ENCODE data around the gene TXNRD2.

Gene TXNRD2

DNA sequence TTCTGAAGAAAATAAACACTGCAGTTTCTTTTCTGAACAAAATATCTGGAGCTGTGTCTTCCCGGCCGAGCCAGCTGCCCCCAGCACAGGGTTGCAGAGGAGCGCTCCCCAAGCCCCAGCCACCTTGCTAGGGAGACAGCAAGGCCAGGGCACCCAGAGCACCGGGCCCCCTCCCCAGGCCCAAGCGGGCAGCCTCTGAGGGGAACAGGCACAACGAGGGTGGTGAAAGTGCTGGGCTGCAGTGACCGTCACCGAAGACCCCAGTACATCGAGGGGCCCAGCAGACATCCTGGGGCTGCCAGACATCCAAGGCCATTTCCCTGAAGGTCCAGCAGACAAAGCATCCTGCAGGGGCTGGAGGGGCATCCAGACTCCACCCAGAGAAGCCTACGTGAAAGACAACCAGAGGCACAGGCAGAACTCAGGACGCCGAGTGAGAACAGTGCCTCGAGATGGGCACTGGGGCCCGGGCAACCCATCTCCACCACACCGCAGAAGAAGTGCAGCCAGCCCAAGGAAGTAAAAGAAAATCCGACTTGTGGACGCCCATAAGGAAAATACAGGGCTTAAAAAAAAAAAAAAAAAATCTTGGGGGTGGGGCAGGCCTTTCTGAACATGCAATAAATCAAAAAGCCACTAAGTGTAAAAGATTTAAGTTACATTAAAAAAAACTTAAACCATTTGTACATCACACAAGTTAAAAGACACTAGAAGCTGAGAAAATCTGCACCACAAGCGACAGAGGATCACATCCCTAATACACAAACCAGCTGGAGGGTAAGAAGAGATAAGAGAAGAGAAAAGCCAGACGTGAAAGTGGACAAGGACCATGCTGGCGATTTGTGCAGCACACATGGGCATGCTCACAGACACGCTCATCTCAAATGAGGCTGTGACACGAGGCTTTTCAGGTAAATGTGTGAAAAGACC, 36.0 kb downstream of the TXNRD2 start:
- no peak for DNase-seq (ENCODE audit: low read depth, low spot score)

DNA sequence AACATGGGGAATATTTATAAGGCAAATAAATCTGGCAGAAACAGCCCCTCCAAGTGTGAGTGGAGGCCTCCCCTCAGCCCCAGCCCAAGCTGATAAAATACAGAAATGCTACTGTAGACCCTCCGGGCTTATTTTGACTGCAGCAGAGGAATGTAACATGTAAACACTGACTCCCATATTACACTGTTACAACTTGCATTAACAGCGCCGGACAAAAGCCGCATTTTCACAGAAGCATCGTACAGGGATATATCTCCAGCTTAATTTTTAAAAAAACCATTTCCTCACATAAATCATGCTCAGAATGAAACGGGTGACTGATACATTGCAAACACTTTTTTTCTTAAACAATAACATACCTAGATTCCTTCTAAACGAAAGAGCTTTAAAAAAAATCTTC, 36.7 kb downstream of the TXNRD2 start:
- no peak for DNase-seq (ENCODE audit: low read depth, low spot score)

DNA sequence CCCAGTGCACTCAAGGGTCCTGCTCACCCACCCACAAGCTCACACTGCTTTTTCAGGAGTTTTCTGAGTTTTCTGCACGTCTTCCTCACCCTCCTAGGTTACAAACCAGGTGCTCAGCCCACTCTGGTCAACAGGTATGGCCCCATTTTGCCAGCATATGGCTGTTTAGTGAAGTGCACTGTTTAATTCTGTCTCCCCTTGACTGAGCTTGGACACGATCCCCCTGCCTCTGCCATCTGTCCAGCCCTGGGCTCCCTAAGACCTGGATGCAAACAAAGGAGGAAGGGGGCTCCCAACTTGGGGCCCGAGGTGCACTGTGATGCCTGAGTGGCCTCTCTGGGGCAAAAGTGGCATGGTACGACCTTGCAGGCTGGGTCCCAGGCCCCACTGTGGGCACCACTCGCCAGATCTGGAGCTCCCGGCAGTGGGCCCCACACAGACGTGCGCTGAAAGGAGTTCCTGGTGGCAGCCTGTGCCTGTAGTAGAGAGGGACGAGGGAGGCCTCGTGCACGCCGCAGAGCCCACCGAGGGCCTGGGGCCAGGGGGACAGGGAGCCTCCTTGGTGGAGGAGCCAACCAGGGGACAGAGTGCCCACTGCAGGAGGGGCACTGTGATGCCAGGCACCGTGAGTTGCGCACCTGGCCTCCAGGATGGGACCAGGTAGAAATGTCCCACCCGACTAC, 37.3 kb downstream of the TXNRD2 start:
- DNase-seq (ENCODE audit: low read depth, low spot score): no peak

DNA sequence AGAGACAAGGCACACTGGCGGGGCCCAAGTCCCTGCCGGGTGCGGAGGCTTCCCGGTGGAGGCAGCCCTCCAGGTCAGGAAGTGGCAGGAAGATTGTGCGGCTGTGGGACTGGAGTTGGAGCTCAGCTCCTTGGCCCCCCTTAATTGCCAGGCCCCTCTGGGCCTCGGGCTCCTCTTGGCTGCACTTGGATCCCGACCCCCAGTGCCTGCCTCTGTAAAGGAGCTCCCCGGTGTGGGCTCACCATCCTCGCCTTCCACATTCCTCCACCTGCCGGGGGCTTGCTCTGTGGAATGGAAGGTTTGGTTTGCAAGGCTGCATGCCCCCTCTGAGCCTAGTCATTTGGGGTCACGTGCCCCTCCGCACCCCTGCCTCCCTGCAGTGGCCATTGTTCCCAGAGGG, 38.1 kb downstream of the TXNRD2 start:
- DNase-seq (ENCODE audit: low read depth, low spot score): no peak

DNA sequence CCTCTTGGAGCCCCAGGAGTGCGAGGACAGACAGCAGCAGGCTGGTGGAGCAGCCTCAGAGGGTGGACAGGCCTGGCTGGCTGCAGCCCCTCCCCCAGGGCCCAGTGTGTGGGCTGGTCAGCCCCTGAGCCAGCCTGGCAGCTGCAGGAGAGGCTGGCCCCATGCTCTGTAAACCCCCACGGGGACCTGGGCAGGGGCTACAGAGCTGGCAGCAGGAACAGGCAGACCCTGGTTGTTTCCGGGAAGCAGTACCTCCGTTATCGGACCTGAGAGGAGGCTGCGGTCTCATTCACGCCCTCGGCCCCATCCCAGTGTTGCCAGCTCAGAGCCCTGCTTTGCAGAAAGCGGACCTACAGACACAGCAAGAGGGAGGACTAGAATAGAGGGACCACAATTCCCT, 38.6 kb downstream of the TXNRD2 start:
- DNase-seq (ENCODE audit: low read depth, low spot score): no peak

- DNase-seq (ENCODE audit: low read depth, low spot score): no peak
Measured at GRCh38 chr22:19902245-19902715, 39.3 kb downstream of the TXNRD2 start.

DNA sequence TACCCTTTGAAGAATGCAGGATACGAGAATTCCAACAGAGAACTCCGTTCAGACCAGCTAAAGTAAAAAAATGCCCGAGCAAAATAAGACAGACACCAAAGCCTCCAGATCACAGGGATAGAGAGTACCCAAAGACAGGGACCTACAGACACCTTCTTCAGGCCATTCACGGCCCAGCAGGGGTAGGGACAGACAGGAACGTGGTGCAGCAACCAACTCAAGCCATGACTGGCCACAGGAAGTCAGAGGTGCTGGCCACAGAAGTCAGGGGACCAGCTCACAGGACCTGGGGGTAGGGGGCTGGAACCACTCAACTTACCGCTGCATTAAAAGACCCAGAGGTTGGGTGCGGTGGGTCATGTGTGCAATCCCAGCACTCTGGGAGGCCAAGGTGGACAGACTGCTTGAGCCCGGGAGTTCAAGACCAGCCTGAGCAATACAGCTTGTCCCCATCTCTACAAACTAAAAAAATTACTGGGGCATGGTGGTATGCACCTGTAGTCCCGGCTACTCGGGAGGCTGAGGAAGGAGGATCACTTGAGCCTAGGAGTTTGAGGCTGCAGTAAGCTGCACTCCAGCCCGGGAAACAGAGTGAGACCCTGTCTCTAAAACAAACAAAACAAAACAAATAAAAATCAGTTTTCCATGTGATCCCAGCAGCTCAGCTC, 39.9 kb downstream of the TXNRD2 start:
- DNase-seq (ENCODE audit: low read depth, low spot score): no peak

GRCh38 chr22:19900707-19901436, 40.7 kb downstream of the TXNRD2 start:
- DNase-seq (ENCODE audit: low read depth, low spot score): no peak

GRCh38 chr22:19898831-19899567, 42.6 kb downstream of the TXNRD2 start:
- no peak for DNase-seq (ENCODE audit: low read depth, low spot score)

- DNase-seq (ENCODE audit: low read depth, low spot score): no peak
Measured at GRCh38 chr22:19898145-19898544, 43.5 kb downstream of the TXNRD2 start.

DNA sequence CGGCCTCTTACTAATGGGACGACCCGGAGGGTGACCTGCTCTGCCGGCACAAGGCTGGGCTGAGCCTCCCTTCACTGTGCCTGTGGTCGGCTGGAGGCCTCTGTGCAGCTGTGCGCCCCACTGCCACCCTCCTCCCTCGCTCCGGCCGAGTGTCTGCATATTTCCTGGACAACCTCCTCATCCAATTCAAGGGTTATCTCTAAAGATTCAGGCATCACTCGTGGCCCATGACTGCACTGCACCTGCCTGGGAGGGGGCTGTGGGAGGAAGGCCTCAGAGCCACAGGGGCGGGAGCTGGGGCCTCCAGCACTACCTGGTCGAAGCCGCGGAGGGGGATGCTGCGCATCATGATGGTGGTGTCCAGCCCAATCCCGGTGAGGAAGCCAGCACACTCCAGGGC, 43.9 kb downstream of the TXNRD2 start:
- DNase-seq (ENCODE audit: low read depth, low spot score): no peak

DNA sequence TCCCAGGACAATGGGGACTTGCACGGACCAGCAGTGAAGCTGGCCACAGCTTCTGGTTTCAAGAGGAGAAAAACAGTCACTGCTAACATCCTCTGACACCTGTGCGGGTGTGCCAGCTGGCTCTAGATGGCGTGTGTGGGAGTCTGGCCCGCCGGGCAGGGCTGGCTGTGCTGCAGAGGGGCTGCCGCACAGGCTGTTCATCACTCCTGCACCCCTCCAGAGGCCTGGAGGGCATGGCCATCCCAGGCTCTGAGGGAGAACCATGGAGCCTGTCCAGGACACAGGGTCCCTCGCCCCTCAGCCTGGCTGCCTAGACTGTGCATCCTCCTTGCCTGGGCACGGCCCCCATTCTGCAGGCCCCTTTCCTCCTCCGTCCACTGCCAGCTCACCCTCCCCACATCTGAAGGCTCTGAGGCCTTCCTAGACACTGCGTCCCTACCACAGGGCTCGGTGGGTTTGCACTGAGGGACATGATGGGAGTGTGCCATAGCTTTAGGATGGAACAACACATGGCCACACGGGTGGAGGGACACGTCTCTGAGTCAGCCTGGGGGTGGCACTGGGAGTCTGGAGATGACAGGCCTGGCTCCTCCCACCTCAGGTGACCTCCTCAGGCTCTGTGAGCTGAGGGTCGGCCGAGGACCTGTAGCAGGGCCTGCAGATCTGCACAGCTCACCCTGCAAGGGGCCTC, 44.8 kb downstream of the TXNRD2 start:
- no peak for DNase-seq (ENCODE audit: low read depth, low spot score)

DNA sequence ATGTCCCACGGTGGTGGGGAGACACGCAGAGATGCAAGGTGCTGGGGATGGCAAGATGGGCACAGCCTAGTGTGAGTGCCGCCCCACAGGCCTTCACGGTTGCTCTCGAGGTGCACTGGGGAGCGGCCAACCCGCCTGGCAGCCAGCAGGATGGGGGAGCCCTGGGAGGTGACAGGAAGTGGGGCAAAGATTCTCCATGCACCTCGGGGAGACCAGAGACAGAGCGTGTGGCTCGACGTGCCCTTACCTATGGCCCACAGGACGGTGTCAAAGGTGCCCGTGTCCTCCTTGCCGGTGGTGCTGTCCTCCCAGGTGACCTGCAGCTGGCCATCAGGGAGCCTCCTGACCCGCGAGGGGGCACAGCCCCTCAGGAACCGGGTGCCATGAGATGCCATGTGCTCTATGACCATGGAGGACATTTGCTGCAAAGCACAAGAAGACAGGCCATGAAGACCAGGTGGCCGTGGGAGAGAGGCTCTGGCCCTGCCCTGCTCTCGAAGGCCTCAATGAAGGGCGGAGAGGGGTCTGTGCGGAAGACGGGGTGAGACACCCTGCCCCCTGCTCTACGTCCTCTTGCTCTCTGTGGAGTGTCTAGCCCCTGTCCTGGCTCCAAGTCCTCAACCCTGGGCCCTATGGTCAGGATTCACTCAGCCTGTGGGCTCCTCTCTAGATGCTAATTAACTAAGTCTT, 46.3 kb downstream of the TXNRD2 start:
- DNase-seq (ENCODE audit: low read depth, low spot score): no peak

DNA sequence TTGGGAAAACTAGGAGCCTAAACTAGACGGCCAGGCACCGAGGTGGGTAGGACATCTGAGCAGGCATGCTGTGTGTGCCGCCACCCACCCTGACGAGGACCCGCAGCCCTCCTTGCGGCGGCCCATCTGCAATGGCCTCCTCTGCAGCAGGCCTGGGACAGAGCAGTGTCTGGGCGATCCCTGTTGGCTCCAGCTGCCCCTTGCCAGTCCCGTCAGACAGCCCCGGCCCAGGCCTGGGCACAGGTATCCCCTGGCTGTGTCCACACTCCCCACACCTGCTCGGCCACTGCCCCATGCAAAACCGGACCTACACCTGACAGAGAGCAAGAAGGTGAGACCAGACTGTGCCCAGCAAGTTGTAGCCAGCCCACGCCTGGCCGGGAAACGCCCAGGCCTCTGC, 48.3 kb downstream of the TXNRD2 start:
- no peak for DNase-seq (ENCODE audit: low read depth, low spot score)

DNA sequence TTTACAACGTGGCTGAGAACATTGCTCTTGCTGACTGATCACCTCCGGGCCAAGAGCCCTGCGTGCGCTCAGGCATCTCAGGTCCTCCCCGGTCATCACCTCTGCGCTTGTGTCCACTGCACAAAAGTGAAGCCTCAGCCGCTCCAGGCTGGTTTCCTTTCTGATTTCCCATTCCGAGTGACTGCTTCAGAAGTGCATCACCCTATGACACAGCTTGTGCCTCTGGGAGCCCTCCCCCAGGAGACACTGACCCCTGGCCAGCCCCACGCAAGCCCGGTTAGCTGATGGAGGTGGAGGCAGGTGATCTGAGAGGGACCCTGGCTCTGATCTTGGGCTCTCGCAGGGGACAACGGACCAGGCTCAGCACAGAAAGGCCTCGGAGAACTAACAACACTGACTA, 48.7 kb downstream of the TXNRD2 start:
- no peak for DNase-seq (ENCODE audit: low read depth, low spot score)

- peak; percentile 28 for DNase-seq (ENCODE audit: low read depth, low spot score)
Measured at GRCh38 chr22:19892257-19892879, 49.2 kb downstream of the TXNRD2 start.

DNA sequence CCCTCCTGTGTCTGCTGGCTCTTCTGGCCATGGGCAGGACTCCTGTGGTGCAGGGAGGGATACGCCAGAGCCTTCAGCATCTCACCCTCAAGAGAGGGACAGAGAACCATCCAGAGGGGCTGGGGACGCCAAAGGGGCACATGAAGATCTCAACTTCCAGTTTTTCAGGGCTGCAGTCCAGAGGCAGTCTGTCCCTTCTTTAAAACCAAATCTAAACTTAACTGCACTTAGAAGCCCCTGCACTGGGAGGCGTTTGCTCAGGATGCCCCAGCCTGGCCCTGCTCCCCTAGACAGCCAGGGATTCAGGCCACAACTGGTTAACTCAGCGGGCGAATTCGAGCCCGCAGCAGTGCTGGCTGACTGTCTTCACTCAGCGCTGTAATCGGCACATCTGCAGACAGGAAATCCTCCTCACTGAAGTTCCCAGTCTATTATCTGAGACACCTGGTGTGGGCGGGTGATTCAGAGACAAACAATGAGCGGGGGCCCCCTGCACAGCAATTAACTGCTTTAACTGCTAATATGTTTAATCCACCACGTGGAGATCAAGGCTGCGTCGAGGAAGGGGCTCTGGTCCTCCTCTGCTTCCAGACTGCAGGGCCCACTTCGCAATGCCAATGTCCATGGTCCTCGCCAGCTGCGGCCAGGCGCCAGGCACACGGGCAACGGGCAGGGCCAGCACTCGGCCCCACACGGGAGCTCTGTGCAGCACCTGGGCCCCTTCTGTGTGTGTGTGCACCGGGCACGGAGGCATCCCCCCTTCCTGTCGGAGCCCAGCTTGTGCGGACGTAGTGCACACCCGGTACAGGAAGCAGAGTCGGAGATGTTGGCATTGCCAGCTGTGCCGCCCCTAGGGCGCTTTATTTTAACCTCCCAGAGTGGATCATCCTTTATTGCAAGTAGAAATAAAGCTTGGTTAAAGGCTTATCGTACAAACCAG, 50.0 kb downstream of the TXNRD2 start:
- peak; percentile 74 for DNase-seq (ENCODE audit: low read depth, low spot score)
